HepG2 (cell line): ENCODE measurements around the gene SPAG5. TPM values are rescaled to one million over a fixed set of nuclear protein-coding genes. Genes with fewer than 3 reads are reported as not detected.

Experiments used
- ATM ChIP-seq: fragments of 450-650 bp; IDR thresholded peaks from 2 replicates; pipeline ENCODE4 v1.7.1; 2017; ENCODE audit warnings: mild to moderate bottlenecking, borderline replicate concordance
- CBFB ChIP-seq: sonication (generic); formaldehyde crosslinking; IDR thresholded peaks from 2 replicates; pipeline ENCODE4 v1.4.0; 2020; ENCODE audit warnings: missing genetic modification reagents
- FOXJ3 ChIP-seq: sonication (generic); formaldehyde crosslinking; IDR thresholded peaks from 2 replicates; pipeline ENCODE4 v1.4.0; 2020; ENCODE audit warnings: missing genetic modification reagents, mild to moderate bottlenecking, borderline replicate concordance
- FOXM1 ChIP-seq: sonication (generic); formaldehyde crosslinking; IDR thresholded peaks from 2 replicates; pipeline ENCODE4 v1.5.0; 2020; ENCODE audit warnings: missing genetic modification reagents
- GABPA ChIP-seq, 2 experiments: IDR thresholded peaks; 2 replicates each; pipeline ENCODE4 v1.6.1; 2011 to 2016; ENCODE audit warnings: low read depth in 2 of 2, low read length in 1 of 2, missing biosample characterization in 1 of 2, missing genetic modification characterization in 1 of 2
- GPBP1L1 ChIP-seq: sonication (generic); formaldehyde crosslinking; IDR thresholded peaks from 2 replicates; pipeline ENCODE4 v1.5.0; 2020; ENCODE audit warnings: mild to moderate bottlenecking, missing genetic modification reagents
- IKZF5 ChIP-seq: IDR thresholded peaks from 2 replicates; pipeline ENCODE4 v1.6.1; 2018; ENCODE audit warnings: missing genetic modification reagents, mild to moderate bottlenecking, missing compliant biosample characterization
- IRF1 ChIP-seq: sonication (generic); formaldehyde crosslinking; IDR thresholded peaks from 2 replicates; pipeline ENCODE4 v1.4.0; 2020; ENCODE audit warnings: low read depth, mild to moderate bottlenecking, missing genetic modification reagents
- KAT7 ChIP-seq: IDR thresholded peaks from 2 replicates; pipeline ENCODE4 v1.6.1; 2018; ENCODE audit warnings: borderline replicate concordance, missing compliant biosample characterization
- KDM4B ChIP-seq: sonication (generic); formaldehyde crosslinking; IDR thresholded peaks from 2 replicates; pipeline ENCODE4 v1.4.0; 2020; ENCODE audit warnings: missing genetic modification reagents
- KLF12 ChIP-seq: sonication (generic); formaldehyde crosslinking; IDR thresholded peaks from 2 replicates; pipeline ENCODE4 v1.4.0; 2020; ENCODE audit warnings: missing genetic modification reagents, borderline replicate concordance
- MAFG ChIP-seq: sonication (generic); formaldehyde crosslinking; IDR thresholded peaks from 2 replicates; pipeline ENCODE4 v1.5.1; 2020; ENCODE audit warnings: mild to moderate bottlenecking, missing genetic modification reagents
- MED1 ChIP-seq: sonication (generic); formaldehyde crosslinking; IDR thresholded peaks from 2 replicates; pipeline ENCODE4 v1.4.0; 2020; ENCODE audit warnings: missing genetic modification reagents
- MTF1 ChIP-seq: sonication (generic); formaldehyde crosslinking; IDR thresholded peaks from 2 replicates; pipeline ENCODE4 v1.5.0; 2020; ENCODE audit warnings: missing genetic modification reagents
- NFIB ChIP-seq: sonication (generic); formaldehyde crosslinking; IDR thresholded peaks from 2 replicates; pipeline ENCODE4 v1.9.0; 2021; ENCODE audit warnings: missing genetic modification reagents, mild to moderate bottlenecking, borderline replicate concordance
- PHF8 ChIP-seq: sonication (generic); formaldehyde crosslinking; IDR thresholded peaks from 2 replicates; pipeline ENCODE4 v1.5.0; 2020; ENCODE audit warnings: missing genetic modification reagents
- PTBP1 ChIP-seq: fragments of 200-400 bp; formaldehyde crosslinking; IDR thresholded peaks from 2 replicates; pipeline ENCODE4 v1.6.1; 2018; ENCODE audit warnings: low read length, low read depth; ENCODE audit not compliant: poor library complexity, severe bottlenecking
- REXO4 ChIP-seq: sonication (generic); formaldehyde crosslinking; IDR thresholded peaks from 2 replicates; pipeline ENCODE4 v1.8.0; 2022; ENCODE audit warnings: missing genetic modification reagents, mild to moderate bottlenecking, borderline replicate concordance
- TEAD3 ChIP-seq: optimal IDR thresholded peaks from 2 replicates; pipeline ENCODE3; 2016; ENCODE audit warnings: borderline replicate concordance
- TRAFD1 ChIP-seq: sonication (generic); formaldehyde crosslinking; IDR thresholded peaks from 2 replicates; pipeline ENCODE4 v1.5.1; 2020; ENCODE audit warnings: missing genetic modification reagents, mild to moderate bottlenecking, borderline replicate concordance
- ZKSCAN5 ChIP-seq: sonication (generic); formaldehyde crosslinking; IDR thresholded peaks from 2 replicates; pipeline ENCODE4 v1.5.1; 2020; ENCODE audit warnings: mild to moderate bottlenecking, missing genetic modification reagents
- ZNF121 ChIP-seq: sonication (generic); formaldehyde crosslinking; IDR thresholded peaks from 2 replicates; pipeline ENCODE4 v1.5.0; 2020; ENCODE audit warnings: mild to moderate bottlenecking, missing genetic modification reagents
- ZNF224 ChIP-seq: sonication (generic); formaldehyde crosslinking; IDR thresholded peaks from 2 replicates; pipeline ENCODE4 v1.5.0; 2020; ENCODE audit warnings: mild to moderate bottlenecking, missing genetic modification reagents
- ZNF232 ChIP-seq: sonication (generic); formaldehyde crosslinking; IDR thresholded peaks from 2 replicates; pipeline ENCODE4 v1.4.0; 2020; ENCODE audit warnings: missing genetic modification reagents, borderline replicate concordance
- ZNF430 ChIP-seq: sonication (generic); formaldehyde crosslinking; IDR thresholded peaks from 2 replicates; pipeline ENCODE4 v1.9.0; 2021; ENCODE audit warnings: mild to moderate bottlenecking, missing genetic modification reagents
- ZNF577 ChIP-seq: sonication (generic); formaldehyde crosslinking; IDR thresholded peaks from 2 replicates; pipeline ENCODE4 v1.4.0; 2020; ENCODE audit warnings: mild to moderate bottlenecking, low read depth, missing genetic modification reagents, borderline replicate concordance
- polyA plus RNA-seq, 8 experiments: library from polyadenylated mRNA; depleted of rRNA in 3 of 8; stranded (reverse) in 7 of 8; unstranded in 1 of 8; fragments of >200 nt; fragmentation: Illumina TruSeq in 4 of 8; extraction: Trizol in 4 of 8; gene quantifications; 2 replicates each; pipeline versions ENCODE4 v1.2.1 to v1.2.3, GENCODE V29; 2011 to 2016; ENCODE audit warnings: low read depth in 4 of 8, missing spikeins in 1 of 8, mixed read lengths in 1 of 8; ENCODE audit not compliant: insufficient read depth in 1 of 8
- total RNA-seq, 5 experiments: library from RNA; depleted of rRNA; stranded (reverse); fragments of >200 nt; fragmentation: Illumina TruSeq; extraction: Trizol; gene quantifications; 2 replicates each; pipeline ENCODE4 v1.2.3, GENCODE V29; 2016; ENCODE audit warnings: low read depth in 1 of 5

The SPAG5 gene
- total and polyA plus RNA-seq, 2 of the 13 experiments (the other 11 are each of a cell fraction or from before 2014, with no cell fraction given) = 41.4 to 98.0 TPM

GRCh38 chr17:28599311-28600184 lies 723 bp upstream of the SPAG5 start (continued):
- TF ChIP-seq ZNF430 (CRISPR knock-in tag) = no peak
- no peak for TF ChIP-seq MED1 (CRISPR knock-in tag)
- no peak for TF ChIP-seq MTF1 (CRISPR knock-in tag)
- no peak for TF ChIP-seq MAFG
- no peak for TF ChIP-seq KDM4B (CRISPR knock-in tag)
- TF ChIP-seq ZNF577 (CRISPR knock-in tag) = no peak
- no peak for TF ChIP-seq PHF8 (CRISPR knock-in tag)
- TF ChIP-seq GABPA (IDR thresholded peaks at IDR 0.05; ENCODE audit: low read depth, low read length) = no peak
- no peak for TF ChIP-seq GABPA (CRISPR knock-in tag; IDR thresholded peaks at IDR 0.05; ENCODE audit: low read depth)
- TF ChIP-seq CBFB (CRISPR knock-in tag) = no peak
- no peak for TF ChIP-seq FOXJ3 (CRISPR knock-in tag)
- no peak for TF ChIP-seq ATM
- no peak for TF ChIP-seq GPBP1L1 (CRISPR knock-in tag)
- TF ChIP-seq NFIB (CRISPR knock-in tag) = 0 out of 2 replicates have a peak, but pooled peaks have one; percentile 32
- no peak for TF ChIP-seq REXO4
- no peak for TF ChIP-seq IKZF5 (CRISPR knock-in tag)
- TF ChIP-seq PTBP1 = no peak
- no peak for TF ChIP-seq ZNF224 (CRISPR knock-in tag)
- no peak for TF ChIP-seq TRAFD1 (CRISPR knock-in tag)
- no peak for TF ChIP-seq KLF12 (CRISPR knock-in tag)
- TF ChIP-seq FOXM1 = no peak; the same call in 1 of the 2 replicates
- peak; percentile 24 for TF ChIP-seq TEAD3
- TF ChIP-seq ZKSCAN5 (CRISPR knock-in tag) = no peak
- no peak for TF ChIP-seq IRF1 (CRISPR knock-in tag)
- peak; percentile 13; the same call in 1 of the 2 replicates for TF ChIP-seq ZNF121 (CRISPR knock-in tag)
- TF ChIP-seq ZNF232 = no peak
- TF ChIP-seq KAT7 (CRISPR knock-in tag) = peak; percentile 67; the same call in 1 of the 2 replicates
